RWPE1 (cell line): ENCODE data around the gene FBXW11.
A peak's percentile ranks its signal among the peaks of the same experiment; 100 is the strongest.

ENCODE experiments used
- CTCF ChIA-PET: fragments of 350-600 bp; sonication (Branson Sonifier 250); formaldehyde crosslinking; extraction: SDS; loops from one replicate; lab custom pipeline; 2021; lab: Yijun Ruan, JAX
- POLR2A ChIA-PET: fragments of 400-600 bp; formaldehyde crosslinking; extraction: SDS; loops from one replicate; lab custom pipeline; 2020; ENCODE audit warnings: antibody characterized with exemption; ENCODE audit not compliant: low non-redundant PET; lab: Yijun Ruan, JAX
- DNase-seq: peaks from one replicate; pipeline ENCODE4 v3.0.0; 2012; ENCODE audit warnings: low spot score
- H3K27ac ChIP-seq: fragments of 450-650 bp; 2 replicates; pipeline ENCODE4 v1.5.1; 2017
- TF ChIP-seq, protein P1 (sequence below): fragments of 450-650 bp; conservative IDR thresholded peaks from 2 replicates; pipeline ENCODE4 v1.5.1; 2017; ENCODE audit warnings: low read depth, mild to moderate bottlenecking

Gene FBXW11

DNA sequence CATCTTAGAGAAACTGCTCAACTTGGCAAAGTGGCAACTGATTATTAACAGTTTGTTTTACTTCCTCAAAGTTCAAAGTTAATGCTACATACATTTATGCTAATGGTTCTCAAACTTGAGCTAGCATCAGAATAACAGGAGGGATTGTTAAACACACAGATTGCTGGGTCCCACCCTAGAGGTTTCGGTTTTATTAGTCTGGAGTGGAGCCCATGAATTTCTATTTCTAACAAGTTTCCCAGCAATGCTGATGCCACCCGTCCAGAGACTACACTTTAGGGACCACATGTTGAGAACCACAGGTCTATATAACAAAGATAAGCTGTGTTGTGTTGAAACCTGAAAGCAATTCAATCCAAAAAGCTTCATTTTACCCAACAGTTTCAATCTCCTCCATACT lies 95.3 kb downstream of the FBXW11 start:
- TF ChIP-seq, protein P1, sequence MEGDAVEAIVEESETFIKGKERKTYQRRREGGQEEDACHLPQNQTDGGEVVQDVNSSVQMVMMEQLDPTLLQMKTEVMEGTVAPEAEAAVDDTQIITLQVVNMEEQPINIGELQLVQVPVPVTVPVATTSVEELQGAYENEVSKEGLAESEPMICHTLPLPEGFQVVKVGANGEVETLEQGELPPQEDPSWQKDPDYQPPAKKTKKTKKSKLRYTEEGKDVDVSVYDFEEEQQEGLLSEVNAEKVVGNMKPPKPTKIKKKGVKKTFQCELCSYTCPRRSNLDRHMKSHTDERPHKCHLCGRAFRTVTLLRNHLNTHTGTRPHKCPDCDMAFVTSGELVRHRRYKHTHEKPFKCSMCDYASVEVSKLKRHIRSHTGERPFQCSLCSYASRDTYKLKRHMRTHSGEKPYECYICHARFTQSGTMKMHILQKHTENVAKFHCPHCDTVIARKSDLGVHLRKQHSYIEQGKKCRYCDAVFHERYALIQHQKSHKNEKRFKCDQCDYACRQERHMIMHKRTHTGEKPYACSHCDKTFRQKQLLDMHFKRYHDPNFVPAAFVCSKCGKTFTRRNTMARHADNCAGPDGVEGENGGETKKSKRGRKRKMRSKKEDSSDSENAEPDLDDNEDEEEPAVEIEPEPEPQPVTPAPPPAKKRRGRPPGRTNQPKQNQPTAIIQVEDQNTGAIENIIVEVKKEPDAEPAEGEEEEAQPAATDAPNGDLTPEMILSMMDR, result no peak
- POLR2A ChIA-PET, result no interaction called here
- CTCF ChIA-PET, result interaction anchor here (0.9 to 2.3 kb wide), 6 partner anchors 10 to 155 kb away, joined by 3 to 43 read pairs (median 11); partner anchors contain the start of gene FBXW11
- no peak overlapping the region for H3K27ac ChIP-seq
- no peak for DNase-seq

DNA sequence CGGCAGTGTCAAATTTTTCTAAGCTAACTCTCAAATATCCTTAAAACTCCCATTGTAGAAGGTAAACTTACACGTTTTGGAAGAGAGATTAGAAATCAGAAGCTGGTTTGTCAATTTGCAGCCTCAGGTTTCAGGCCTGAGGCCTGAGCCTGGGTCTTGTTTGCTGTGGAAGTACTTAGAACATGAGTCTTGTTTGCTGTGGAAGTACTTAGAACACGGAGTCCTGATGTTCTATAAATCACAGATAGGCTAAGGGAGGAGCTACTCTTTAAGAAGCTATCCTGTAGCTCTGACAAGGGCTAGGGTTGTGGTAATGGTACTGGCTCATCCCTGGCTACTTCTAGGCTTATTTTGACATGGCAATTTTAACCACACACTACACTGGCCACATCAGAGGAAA lies 97.8 kb downstream of the FBXW11 start:
- no peak for DNase-seq
- H3K27ac ChIP-seq, result no peak overlapping the region
- ChIA-PET POLR2A (no interaction called here), CTCF (interaction anchor here (0.7 to 3.8 kb wide), 7 partner anchors 43 to 1413 kb away, joined by 3 to 29 read pairs (median 3); partner anchors contain the start of gene FGF18)
- TF ChIP-seq, protein P1, result no peak

DNA sequence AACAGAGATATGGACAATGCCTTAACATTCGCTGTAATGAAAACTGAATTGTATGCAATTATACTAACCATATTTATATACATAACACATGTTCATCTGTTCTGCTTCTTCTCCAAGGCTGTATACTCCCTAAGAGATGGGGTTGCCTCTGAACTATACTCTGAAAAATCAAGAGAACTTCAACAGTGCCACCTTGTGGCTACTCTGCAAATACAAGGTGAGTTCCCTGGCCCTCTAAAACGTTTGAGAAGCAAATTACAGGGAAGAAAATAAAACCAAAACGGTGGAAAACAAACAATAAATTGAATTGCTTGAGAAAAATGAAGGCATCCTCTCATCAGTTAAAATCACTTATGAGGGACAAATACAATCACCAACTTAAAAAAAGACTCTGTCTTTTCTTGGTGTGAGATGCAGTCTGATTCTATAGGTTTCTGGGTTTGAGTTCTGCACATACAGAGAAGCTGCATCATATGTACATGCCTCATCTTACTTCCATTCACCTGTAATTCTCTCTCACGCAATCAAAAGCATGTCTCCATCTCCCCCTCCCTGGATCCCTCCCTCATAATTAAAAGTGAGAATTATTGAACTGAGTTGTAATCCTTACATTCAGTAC lies 98.6 kb downstream of the FBXW11 start:
- no peak overlapping the region for H3K27ac ChIP-seq
- ChIA-PET POLR2A (no interaction called here), CTCF (interaction anchor here (0.6 to 3.8 kb wide), 12 partner anchors 9 to 1413 kb away, joined by 3 to 29 read pairs (median 4); partner anchors contain the start of gene FGF18)
- TF ChIP-seq, protein P1, result peak; percentile 92
- DNase-seq, result peak; percentile 53

- ChIA-PET CTCF (interaction anchor here (0.6 to 3.8 kb wide), 7 partner anchors 8 to 519 kb away, joined by 3 to 29 read pairs (median 6); partner anchors contain the start of gene FGF18), POLR2A (no interaction called here)
- DNase-seq, result no peak
- TF ChIP-seq, protein P1, result no peak
- no peak overlapping the region for H3K27ac ChIP-seq
These were observed 99.5 kb downstream of the FBXW11 start for GRCh38 chr5:171906703-171907590.

- H3K27ac ChIP-seq, result no peak overlapping the region
- CTCF ChIA-PET, result interaction anchor here (0.6 to 3.8 kb wide), 5 partner anchors 153 to 487 kb away, joined by 3 to 29 read pairs (median 4); partner anchors contain the start of gene FGF18
- POLR2A ChIA-PET, result no interaction called here
- TF ChIP-seq, protein P1, result no peak
- DNase-seq, result no peak
These were observed 100.3 kb downstream of the FBXW11 start for GRCh38 chr5:171906066-171906570.

GRCh38 chr5:171904886-171905285 lies 101.6 kb downstream of the FBXW11 start:
- CTCF ChIA-PET, result no interaction called here
- POLR2A ChIA-PET, result no interaction called here

More at GRCh38 chr5:171904886-171905285, 101.6 kb downstream of the FBXW11 start:
- H3K27ac ChIP-seq, result no peak overlapping the region
- TF ChIP-seq, protein P1, result no peak
- DNase-seq, result no peak
